Right cardiac atrium (tissue), 5 donors: ENCODE results near the gene GPR151. TPM values are rescaled to one million over a fixed set of nuclear protein-coding genes. Genes with fewer than 3 reads are reported as not detected.

ENCODE experiments used
- ATAC-seq, 2 donors: fragments of 200-7000 bp; cut with Tn5 transposase; one replicate each; pipeline versions ENCODE4 v1.8.0 to v1.9.1; 2020; ENCODE audit warnings: moderate library complexity in 2 of 2, mild to moderate bottlenecking in 1 of 2
- DNase-seq, 3 donors: peaks; one replicate each; pipeline ENCODE4 v3.0.0-alpha.2; 2020
- H3K27ac ChIP-seq: one replicate; pipeline ENCODE4 v1.5.1; 2013; ENCODE audit warnings: mild to moderate bottlenecking, low read length, control low read depth, moderate library complexity
- H3K27me3 ChIP-seq: one replicate; pipeline ENCODE4 v1.6.1; 2013; ENCODE audit not compliant: control insufficient read depth, insufficient read depth
- H3K4me1 ChIP-seq: one replicate; pipeline ENCODE4 v1.6.1; 2013; ENCODE audit warnings: low read length; ENCODE audit not compliant: control insufficient read depth, insufficient read depth
- H3K4me3 ChIP-seq: one replicate; pipeline ENCODE4 v1.5.1; 2013; ENCODE audit warnings: low read length, control low read depth
- H3K9me3 ChIP-seq: one replicate; pipeline ENCODE4 v1.6.1; 2013; ENCODE audit warnings: low read length; ENCODE audit not compliant: control insufficient read depth
- WGBS: extraction: QIAGEN DNeasy Blood & Tissue Kit; methylation state at CpG from one replicate; pipeline ENCODE4 v1.1.7; 2013; 5-methylcytosine and 5-hydroxymethylcytosine counted together
- intact Hi-C, 4 donors: fragments of 100-400 bp; cut with DNase I; formaldehyde crosslinking; loops; one replicate each; pipeline versions ENCODE4 v1.11.0 to v1.14.0; 2022 to 2023
- polyA plus RNA-seq: library from polyadenylated mRNA; stranded (reverse); fragments of 200-250 nt; gene quantifications from one replicate; pipeline ENCODE4 v1.2.3, GENCODE V29; 2013
- total RNA-seq, 4 donors: library from RNA; stranded (reverse); fragmentation: NEBNext Ultra II Directional; extraction: Animal tissue kit (Norgen Biotek cat#: 25700); gene quantifications; one replicate each; pipeline ENCODE4 v1.2.1, GENCODE V29; 2021
- donor health status: healthy with polysubstance abuse.
- donor health status: DM: no; HTN: yes; CAD: no.
- donor health status: DM: no; HTN: no; CAD: no.
- donor health status: DM: no; HTN: yes; CAD: no; lungs with severe emphysema.
- donor health status: DM: yes; HTN: yes; CAD: no.

GPR151 gene
- total and polyA plus RNA-seq, 5 donors = not detected

GRCh38 chr5:146484714-146485391, 31.1 kb downstream of the GPR151 start:
- DNase-seq (no peak), ATAC-seq (no peak)
- Histone ChIP-seq H3K4me1 (no peaks in the 10 kb centered on the region), H3K9me3 (no peaks in the 10 kb centered on the region), H3K27me3 (no peaks in the 10 kb centered on the region), H3K27ac (no peak overlapping the region), H3K4me3 (no peak overlapping the region)
- intact Hi-C loops = no loop called here

- WGBS = 94% methylated on average over 2 of the region's 2 CpGs
- ATAC-seq = no peak
- intact Hi-C loops = no loop called here
- Histone ChIP-seq H3K27me3 (no peaks in the 10 kb centered on the region), H3K27ac (no peak overlapping the region), H3K9me3 (no peaks in the 10 kb centered on the region), H3K4me1 (no peaks in the 10 kb centered on the region), H3K4me3 (no peak overlapping the region)
- no peak for DNase-seq
Measured at GRCh38 chr5:146482775-146483174, 33.2 kb downstream of the GPR151 start.

- Histone ChIP-seq H3K4me1 (no peaks in the 10 kb centered on the region), H3K4me3 (no peak overlapping the region), H3K27me3 (no peaks in the 10 kb centered on the region), H3K9me3 (no peaks in the 10 kb centered on the region), H3K27ac (no peak overlapping the region)
- no peak for DNase-seq
- 61% methylated on average over 1 of the region's 1 CpG for WGBS
- ATAC-seq = peak in 1 of 2 donors; percentile 50
- intact Hi-C loops = no loop called here
Measured at GRCh38 chr5:146475906-146476305, 40.1 kb downstream of the GPR151 start.

- ATAC-seq = no peak
- Histone ChIP-seq H3K4me3 (no peak overlapping the region), H3K27me3 (no peaks in the 10 kb centered on the region), H3K9me3 (no peaks in the 10 kb centered on the region), H3K4me1 (no peaks in the 10 kb centered on the region), H3K27ac (no peak overlapping the region)
- intact Hi-C loops = no loop called here
- 72% methylated on average over 4 of the region's 4 CpGs for WGBS
- no peak for DNase-seq
Measured at GRCh38 chr5:146475190-146475780, 40.7 kb downstream of the GPR151 start.

GRCh38 chr5:146474065-146474464, 41.9 kb downstream of the GPR151 start:
- Histone ChIP-seq H3K27ac (no peak overlapping the region), H3K4me1 (no peaks in the 10 kb centered on the region), H3K4me3 (no peak overlapping the region), H3K9me3 (no peaks in the 10 kb centered on the region), H3K27me3 (no peaks in the 10 kb centered on the region)
- intact Hi-C loops = no loop called here
- 97% methylated on average over 1 of the region's 1 CpG for WGBS
- DNase-seq (no peak), ATAC-seq (no peak)

GRCh38 chr5:146467760-146468159, 48.2 kb downstream of the GPR151 start:
- Histone ChIP-seq H3K27me3 (no peaks in the 10 kb centered on the region), H3K4me1 (no peaks in the 10 kb centered on the region), H3K9me3 (no peaks in the 10 kb centered on the region), H3K27ac (no peak overlapping the region), H3K4me3 (no peak overlapping the region)
- WGBS = 94% methylated on average over 1 of the region's 1 CpG
- DNase-seq = no peak
- no peak for ATAC-seq
- intact Hi-C loops = no loop called here

GRCh38 chr5:146466521-146467349, 49.3 kb downstream of the GPR151 start:
- DNase-seq (no peak), ATAC-seq (no peak)
- intact Hi-C loops = no loop called here

GRCh38 chr5:146463446-146463845, 52.5 kb downstream of the GPR151 start:
- Histone ChIP-seq H3K4me1 (no peaks in the 10 kb centered on the region), H3K27ac (no peak overlapping the region), H3K27me3 (no peaks in the 10 kb centered on the region), H3K9me3 (no peaks in the 10 kb centered on the region), H3K4me3 (no peak overlapping the region)
- intact Hi-C loops = no loop called here
- WGBS = 88% methylated on average over 6 of the region's 6 CpGs
- ATAC-seq (no peak), DNase-seq (no peak)

More at GRCh38 chr5:146466521-146467349, 49.3 kb downstream of the GPR151 start:
- no peaks in the 10 kb centered on the region for H3K9me3 ChIP-seq
- H3K27ac ChIP-seq = no peak overlapping the region
- H3K4me3 ChIP-seq = no peak overlapping the region
- no peaks in the 10 kb centered on the region for H3K27me3 ChIP-seq
- H3K4me1 ChIP-seq = no peaks in the 10 kb centered on the region
- WGBS = 56% methylated on average over 3 of the region's 3 CpGs

Other genes with a start within 250 kb of the GPR151 start
- under 1 TPM in 1 of 4 donors, not detected in 3; 0.14 TPM for gene POU4F3, start 177.4 kb downstream of the GPR151 start, total RNA-seq
- gene POU4F3, start 177.4 kb downstream of the GPR151 start, polyA plus RNA-seq = not detected
- gene TCERG1, start 68.9 kb downstream of the GPR151 start, total RNA-seq = 10 to 100 TPM; 21.2 to 27.9 (median 24.6) TPM
- gene TCERG1, start 68.9 kb downstream of the GPR151 start, polyA plus RNA-seq = 17.8 TPM